A549 treated with GW870086 at 1 μM for 4 hours (cell line): ENCODE measurements around the gene BMAL2. TPM values are rescaled to one million over a fixed set of nuclear protein-coding genes. Genes with fewer than 3 reads are reported as not detected.

Source experiments
- total RNA-seq: library from RNA; stranded (reverse); fragments of 200-300 nt; extraction: Qiagen RNA extraction; gene quantifications from 5 replicates; pipeline ENCODE4 v1.2.3, GENCODE V29; 2022; ENCODE audit warnings: low read depth

BMAL2 gene
- total RNA-seq = 13.3 to 18.7 TPM (median 16.4 TPM) in 5 replicates

GRCh38 chr12:27332714-27333402 lies at the start of gene BMAL2:
Gene BMAL2 (plus strand): TSS chr12:27332836. CDS start chr12:27333073, 237 bp downstream.

Other genes with a start within 250 kb of the BMAL2 start
- 10.5 to 14.2 TPM (median 11.6 TPM) in 5 replicates for gene STK38L, start 88.5 kb upstream of the BMAL2 start, total RNA-seq
- gene SMCO2, start 113.9 kb downstream of the BMAL2 start, total RNA-seq = 0.12 TPM in 1 of 5 replicates, not detected in the others
- gene PPFIBP1, start 191.4 kb downstream of the BMAL2 start, total RNA-seq = 17.7 to 27.2 TPM (median 26.7 TPM) in 5 replicates